Nephron (organoid): ENCODE data around the gene LARP1B.

Experiments used
- H3K27ac Mint-ChIP-seq, 3 experiments: 2 replicates each; pipeline ENCODE4 v1.8.0; 2020; ENCODE audit warnings: mixed read lengths in 3 of 3, mild to moderate bottlenecking in 2 of 3, moderate library complexity in 1 of 3
- H3K27me3 Mint-ChIP-seq: 2 replicates; pipeline ENCODE4 v1.8.0; 2021; ENCODE audit warnings: low read depth, mild to moderate bottlenecking, moderate library complexity, mixed read lengths
- H3K36me3 Mint-ChIP-seq: 2 replicates; pipeline ENCODE4 v1.8.0; 2020; ENCODE audit warnings: low read depth, mixed read lengths
- H3K4me1 Mint-ChIP-seq: 2 replicates; pipeline ENCODE4 v1.8.0; 2020; ENCODE audit warnings: mixed read lengths
- H3K4me3 Mint-ChIP-seq, 3 experiments: 2 replicates each; pipeline ENCODE4 v1.8.0; 2020; ENCODE audit warnings: mild to moderate bottlenecking in 3 of 3, mixed read lengths in 3 of 3, moderate library complexity in 2 of 3
- H3K9me3 Mint-ChIP-seq: 2 replicates; pipeline ENCODE4 v1.8.0; 2020; ENCODE audit warnings: mixed read lengths
- CTCF ChIP-seq, 3 experiments: fragments of 200-600 bp; sonication (generic); IDR thresholded peaks; one replicate each; pipeline ENCODE4 v1.5.0; 2021; ENCODE audit warnings: antibody characterized with exemption in 3 of 3; ENCODE audit not compliant: unreplicated experiment in 3 of 3

Gene LARP1B

DNA sequence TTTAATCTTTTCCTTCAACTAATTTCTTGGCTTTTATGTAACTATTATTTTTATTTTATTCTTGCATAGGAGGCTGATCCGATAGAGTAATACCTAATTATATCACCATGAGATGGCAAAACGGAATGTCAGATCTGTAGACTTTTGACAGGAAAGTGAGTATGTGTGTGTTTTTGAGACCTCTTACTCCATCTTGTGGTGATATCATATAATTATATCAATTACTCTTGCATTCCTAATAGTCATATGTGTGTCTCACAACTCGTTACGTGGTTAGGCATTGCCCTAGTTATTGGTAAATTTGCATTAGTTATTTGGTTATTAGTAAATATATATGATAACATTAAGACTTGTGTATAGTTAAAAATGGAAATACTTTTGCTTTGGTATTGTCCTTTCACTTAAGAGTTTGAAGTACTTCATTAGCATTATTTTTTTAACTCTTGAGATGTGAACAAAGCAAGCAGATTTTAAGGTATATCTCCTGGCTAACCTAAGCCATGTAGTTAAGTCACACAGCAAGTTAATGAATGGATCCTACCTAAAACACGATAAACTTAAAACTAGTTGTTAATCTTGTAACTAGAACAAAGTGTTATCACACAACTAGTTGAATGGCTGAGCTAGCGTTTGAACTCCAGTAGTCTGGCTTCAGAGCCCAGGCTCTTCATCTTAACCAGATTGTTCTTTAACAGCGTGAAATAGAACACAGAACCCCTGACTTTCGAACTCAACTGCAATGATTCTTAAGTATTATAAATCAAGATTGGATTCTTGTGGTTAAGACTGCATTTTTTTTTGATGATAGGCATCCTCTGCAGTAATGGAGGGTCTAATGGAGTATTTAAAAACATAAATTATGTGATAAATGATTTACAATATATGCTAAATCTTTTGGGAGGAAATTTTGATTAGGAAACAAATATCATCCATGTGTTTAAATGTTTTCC, 159.4 kb downstream of the LARP1B start:
- Mint-ChIP-seq H3K27me3 (no peaks in the 10 kb centered on the region), H3K4me1 (peaks cover 5% of the 10 kb centered on the region), H3K36me3 (peaks cover 5% of the 10 kb centered on the region), H3K27ac (no peak overlapping the region), H3K9me3 (peaks cover 3% of the 10 kb centered on the region), H3K4me3 (no peak overlapping the region)
- peak in 1 of 3 experiments; percentile 37 for TF ChIP-seq CTCF (IDR thresholded peaks at IDR 0.05; ENCODE audit: unreplicated experiment in 3 of 3)

DNA sequence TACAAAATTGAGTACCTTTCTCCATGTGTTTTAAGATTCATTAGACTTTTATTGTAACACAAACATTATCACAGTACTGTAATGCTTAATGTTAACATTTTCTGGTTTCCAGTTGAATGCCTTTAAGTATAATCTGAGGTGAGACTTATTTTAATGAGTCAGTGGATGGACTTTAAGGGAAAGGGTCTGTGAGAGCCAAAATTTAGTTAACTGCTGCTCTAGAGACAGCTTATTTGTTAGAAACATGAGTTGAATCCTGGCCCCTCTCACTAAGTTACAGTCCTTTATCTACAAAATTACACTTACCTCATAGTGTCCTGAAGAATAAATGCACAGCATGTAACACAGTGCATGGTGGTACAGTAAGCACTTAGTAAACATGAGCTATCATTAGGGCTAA, 160.5 kb downstream of the LARP1B start:
- no peak for TF ChIP-seq CTCF (IDR thresholded peaks at IDR 0.05; ENCODE audit: unreplicated experiment in 3 of 3)
- Mint-ChIP-seq H3K36me3 (peaks cover 5% of the 10 kb centered on the region), H3K9me3 (peaks cover 3% of the 10 kb centered on the region), H3K4me1 (peaks cover 5% of the 10 kb centered on the region), H3K27me3 (no peaks in the 10 kb centered on the region), H3K4me3 (no peak overlapping the region), H3K27ac (no peak overlapping the region)

DNA sequence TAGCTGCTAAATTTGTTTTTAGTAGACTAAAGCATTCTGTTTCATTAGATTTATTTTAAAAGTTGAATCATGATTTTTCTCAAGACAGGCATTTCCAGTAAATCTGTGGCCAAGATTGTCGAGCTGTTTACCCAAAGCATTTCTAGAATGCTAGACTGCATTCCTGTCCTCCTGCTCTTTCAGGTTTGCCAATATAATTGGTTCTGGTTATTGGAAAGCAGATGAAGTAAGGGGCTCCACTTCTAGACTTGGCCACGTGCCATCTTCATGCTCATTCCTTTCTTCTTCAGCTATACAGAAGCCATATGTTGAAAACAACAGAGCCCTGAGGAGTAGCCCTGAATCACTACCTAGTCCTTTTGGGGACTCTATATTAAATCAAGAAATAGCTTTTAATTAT, 164.0 kb downstream of the LARP1B start:
- H3K27ac Mint-ChIP-seq, result no peak overlapping the region
- H3K4me1 Mint-ChIP-seq, result peaks cover 26% of the 10 kb centered on the region
- TF ChIP-seq CTCF (IDR thresholded peaks at IDR 0.05; ENCODE audit: unreplicated experiment in 3 of 3), result no peak
- H3K36me3 Mint-ChIP-seq, result peaks cover 5% of the 10 kb centered on the region
- no peaks in the 10 kb centered on the region for H3K27me3 Mint-ChIP-seq
- peaks cover 2% of the 10 kb centered on the region for H3K9me3 Mint-ChIP-seq
- H3K4me3 Mint-ChIP-seq, result no peak overlapping the region

- H3K27ac Mint-ChIP-seq, result peak overlapping the region; percentile 25 to 64 (median 37)
- no peak for TF ChIP-seq CTCF (IDR thresholded peaks at IDR 0.05; ENCODE audit: unreplicated experiment in 3 of 3)
- H3K9me3 Mint-ChIP-seq, result no peaks in the 10 kb centered on the region
- no peaks in the 10 kb centered on the region for H3K27me3 Mint-ChIP-seq
- H3K36me3 Mint-ChIP-seq, result no peaks in the 10 kb centered on the region
- peaks cover 26% of the 10 kb centered on the region for H3K4me1 Mint-ChIP-seq
- H3K4me3 Mint-ChIP-seq, result no peak overlapping the region
Measured at GRCh38 chr4:128227991-128228571, 167.0 kb downstream of the LARP1B start.

DNA sequence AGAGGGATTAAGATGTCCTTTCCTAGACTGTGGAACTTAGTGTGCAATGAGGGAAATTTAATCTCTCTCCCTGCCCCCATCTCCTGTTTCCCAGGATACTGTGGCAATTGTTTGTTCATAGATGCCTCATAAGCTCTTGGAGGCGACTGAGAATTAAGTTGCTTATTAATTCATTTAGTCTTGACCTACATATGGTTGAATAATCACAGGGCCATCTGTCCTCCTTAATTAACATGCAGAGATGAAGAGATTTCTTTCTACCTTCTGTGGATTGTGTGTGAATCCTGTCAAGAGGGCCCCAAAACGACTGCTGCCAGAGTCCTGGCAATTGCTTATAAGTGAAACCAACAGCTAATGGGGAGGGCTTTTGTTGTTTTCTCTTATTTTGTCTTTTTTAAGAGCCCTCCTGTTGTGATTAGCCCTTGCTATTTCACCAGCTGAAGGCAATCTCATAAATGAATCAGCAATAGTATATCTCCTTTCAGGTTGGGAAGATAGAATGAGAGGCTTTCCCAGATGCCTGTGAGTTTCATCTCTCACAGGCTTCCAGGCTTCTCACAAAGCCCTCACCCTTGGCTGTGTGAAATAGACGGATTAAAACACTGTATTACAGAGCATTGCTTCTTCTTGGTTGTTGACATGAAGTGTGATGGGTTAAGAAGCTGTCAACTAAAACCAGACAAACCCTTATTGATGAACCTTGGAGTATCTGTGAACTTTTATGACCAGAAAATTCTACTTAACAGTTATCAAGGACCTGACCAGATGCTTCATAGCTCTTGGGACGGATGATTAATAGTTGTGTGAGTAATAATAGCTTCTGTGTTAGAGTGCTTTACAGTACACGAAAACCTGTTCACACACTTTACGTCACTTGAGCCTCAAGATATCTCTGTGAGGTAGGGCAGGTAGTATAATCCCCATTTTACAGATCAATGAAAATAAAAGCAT, 168.0 kb downstream of the LARP1B start:
- Mint-ChIP-seq H3K27ac (peak overlapping the region in 1 of 3 experiments; percentile 25), H3K4me3 (no peak overlapping the region), H3K36me3 (no peaks in the 10 kb centered on the region), H3K4me1 (peaks cover 25% of the 10 kb centered on the region), H3K27me3 (no peaks in the 10 kb centered on the region), H3K9me3 (no peaks in the 10 kb centered on the region)
- no peak for TF ChIP-seq CTCF (IDR thresholded peaks at IDR 0.05; ENCODE audit: unreplicated experiment in 3 of 3)
